IMR-90 (cell line): ENCODE data around the gene MFNG. TPM values are rescaled to one million over a fixed set of nuclear protein-coding genes. Genes with fewer than 3 reads are reported as not detected.

Source experiments
- ATAC-seq: fragments of 200-7000 bp; cut with Tn5 transposase; 2 replicates; pipeline ENCODE4 v1.9.1; 2020; ENCODE audit warnings: low read depth, mild to moderate bottlenecking, moderate library complexity
- BruUV-seq: library from RNA; stranded (reverse); fragments of 400-500 nt; replicated peaks from 2 replicates; lab custom pipeline; 2021; lab: Mats Ljungman, UMichigan
- CTCF ChIA-PET: fragments of 300-600 bp; formaldehyde crosslinking; extraction: SDS; loops from one replicate; lab custom pipeline; 2021; ENCODE audit warnings: antibody characterized with exemption; lab: Yijun Ruan, JAX
- POLR2A ChIA-PET: fragments of 300-600 bp; sonication (Branson Sonifier 250); formaldehyde crosslinking; loops from one replicate; lab custom pipeline; 2022; ENCODE audit warnings: antibody characterized with exemption; ENCODE audit not compliant: unreplicated experiment; lab: Charles Lee
- DNase-seq: peaks from one replicate; pipeline ENCODE4 v3.0.0; 2013
- H2AFZ ChIP-seq: replicated peaks from 2 replicates; pipeline ENCODE3; 2013; ENCODE audit warnings: low read length, mild to moderate bottlenecking; ENCODE audit not compliant: poor library complexity
- H2AK5ac ChIP-seq: 2 replicates; pipeline ENCODE4 v1.6.1; 2013; ENCODE audit warnings: low read depth, low read length, inconsistent platforms
- H2AK9ac ChIP-seq: replicated peaks from 2 replicates; pipeline ENCODE3; 2013; ENCODE audit warnings: mild to moderate bottlenecking, low read depth, low read length, moderate library complexity; ENCODE audit not compliant: poor library complexity
- H2BK120ac ChIP-seq: 2 replicates; pipeline ENCODE4 v1.6.1; 2013; ENCODE audit warnings: low read depth, low read length, inconsistent platforms
- H2BK15ac ChIP-seq: 3 replicates; pipeline ENCODE4 v1.6.1; 2013; ENCODE audit warnings: low read depth, low read length, inconsistent platforms
- H2BK20ac ChIP-seq: 2 replicates; pipeline ENCODE4 v1.6.1; 2013; ENCODE audit warnings: low read depth, mild to moderate bottlenecking, inconsistent platforms, low read length, moderate library complexity
- H2BK5ac ChIP-seq: 2 replicates; pipeline ENCODE4 v1.6.1; 2013; ENCODE audit warnings: mild to moderate bottlenecking, low read depth, low read length, inconsistent platforms; ENCODE audit not compliant: poor library complexity, severe bottlenecking
- H3K14ac ChIP-seq: replicated peaks from 2 replicates; pipeline ENCODE4 v1.6.1; 2013; ENCODE audit warnings: low read depth, low read length, inconsistent platforms
- H3K18ac ChIP-seq: 2 replicates; pipeline ENCODE4 v1.6.1; 2013; ENCODE audit warnings: low read depth, low read length, control low read depth
- H3K23ac ChIP-seq: 2 replicates; pipeline ENCODE4 v1.6.1; 2013; ENCODE audit warnings: low read depth, low read length, inconsistent platforms
- H3K27ac ChIP-seq: 2 replicates; pipeline ENCODE4 v1.5.1; 2013; ENCODE audit warnings: mild to moderate bottlenecking, control low read depth, low read length; ENCODE audit not compliant: insufficient read depth
- H3K27me3 ChIP-seq: 2 replicates; pipeline ENCODE4 v1.6.1; 2013; ENCODE audit warnings: low read length; ENCODE audit not compliant: control insufficient read depth, insufficient read depth
- H3K36me3 ChIP-seq: 2 replicates; pipeline ENCODE4 v1.6.1; 2013; ENCODE audit warnings: low read length, mixed read lengths; ENCODE audit not compliant: control insufficient read depth, insufficient read depth
- H3K4ac ChIP-seq: 2 replicates; pipeline ENCODE4 v1.6.1; 2013; ENCODE audit warnings: low read depth, low read length, inconsistent platforms
- H3K4me1 ChIP-seq: 2 replicates; pipeline ENCODE4 v1.6.1; 2013; ENCODE audit warnings: low read length, mixed read lengths; ENCODE audit not compliant: control insufficient read depth, insufficient read depth
- H3K4me2 ChIP-seq: 2 replicates; pipeline ENCODE4 v1.6.1; 2013; ENCODE audit warnings: low read depth, mild to moderate bottlenecking, control low read depth, low read length, moderate library complexity
- H3K4me3 ChIP-seq: 2 replicates; pipeline ENCODE4 v1.5.1; 2013; ENCODE audit warnings: low read depth, mild to moderate bottlenecking, control low read depth, low read length, moderate library complexity; ENCODE audit not compliant: insufficient read depth
- H3K56ac ChIP-seq: 2 replicates; pipeline ENCODE4 v1.6.1; 2013; ENCODE audit warnings: low read length, inconsistent platforms; ENCODE audit not compliant: insufficient read depth; ENCODE audit errors: extremely low read depth
- H3K79me1 ChIP-seq, 2 experiments: 2 replicates each; pipeline ENCODE4 v1.6.1; 2013; ENCODE audit warnings: low read length in 2 of 2, inconsistent platforms in 1 of 2, low read depth in 1 of 2
- H3K9ac ChIP-seq: 2 replicates; pipeline ENCODE4 v1.6.1; 2013; ENCODE audit warnings: low read depth, low read length, control low read depth
- H3K9me1 ChIP-seq: 2 replicates; pipeline ENCODE4 v1.6.1; 2013; ENCODE audit warnings: low read length, inconsistent platforms; ENCODE audit not compliant: insufficient read depth
- H3K9me3 ChIP-seq: 2 replicates; pipeline ENCODE4 v1.6.1; 2013; ENCODE audit warnings: low read length; ENCODE audit not compliant: control insufficient read depth, insufficient read depth
- H4K20me1 ChIP-seq: 2 replicates; pipeline ENCODE4 v1.6.1; 2013; ENCODE audit warnings: low read length, inconsistent platforms; ENCODE audit not compliant: insufficient read depth
- H4K5ac ChIP-seq: 2 replicates; pipeline ENCODE4 v1.6.1; 2013; ENCODE audit warnings: mild to moderate bottlenecking, low read depth, low read length, control low read depth
- H4K8ac ChIP-seq, 2 experiments: 2 replicates each; pipeline ENCODE4 v1.6.1; 2013; ENCODE audit warnings: low read depth in 2 of 2, low read length in 2 of 2, control low read depth in 1 of 2, inconsistent platforms in 1 of 2
- H4K91ac ChIP-seq: 2 replicates; pipeline ENCODE4 v1.6.1; 2013; ENCODE audit warnings: low read depth, low read length, inconsistent platforms; ENCODE audit not compliant: insufficient read depth
- BHLHE40 ChIP-seq: fragments of 150-350 bp; IDR thresholded peaks from 2 replicates; pipeline ENCODE4 v1.6.1; 2016; ENCODE audit warnings: mild to moderate bottlenecking, low read depth, low read length
- MAZ ChIP-seq: IDR thresholded peaks from 2 replicates; pipeline ENCODE4 v1.6.1; 2012; ENCODE audit warnings: low read depth, mild to moderate bottlenecking, low read length, improper control_type of control experiment, moderate library complexity, borderline replicate concordance
- WGBS, 2 experiments: methylation state at CpG; one replicate each; pipeline versions ENCODE4 v1.1.5 to v1.1.7; 2013; ENCODE audit warnings: missing lambda C conversion rate in 2 of 2; ENCODE audit not compliant: insufficient read length in 1 of 2; ENCODE audit errors: extremely low coverage in 2 of 2; 5-methylcytosine and 5-hydroxymethylcytosine counted together
- dilution Hi-C: fragments of 300-500 bp; cut with HindIII; formaldehyde crosslinking; loops from one replicate; pipeline ENCODE4 v1.14.3; 2018; ENCODE audit warnings: low sequenced_read_pairs; ENCODE audit not compliant: unreplicated experiment
- in situ Hi-C: fragments of 300-500 bp; cut with MboI; formaldehyde crosslinking; loops from 3 replicates; pipeline ENCODE4 v1.14.3; 2019; ENCODE audit warnings: low sequenced_read_pairs, inconsistent platforms, mixed read lengths
- intact Hi-C: fragments of 100-400 bp; cut with micrococcal nuclease; formaldehyde crosslinking; loops from 2 replicates; pipeline ENCODE4 v1.10.0; 2022
- polyA plus RNA-seq, 3 experiments: library from polyadenylated mRNA; depleted of rRNA; stranded (reverse); fragments of >200 nt; gene quantifications; 2 replicates each; pipeline ENCODE4 v1.2.3, GENCODE V29; 2012; ENCODE audit warnings: low replicate concordance in 1 of 3
- total RNA-seq: library from RNA; depleted of rRNA; stranded (reverse); fragments of >200 nt; gene quantifications from 2 replicates; pipeline ENCODE4 v1.2.3, GENCODE V29; 2012

The MFNG gene
- total and polyA plus RNA-seq, 2 of the 4 experiments (the other 2 are of a cell fraction): 0.15 TPM; not detected in 1

DNA sequence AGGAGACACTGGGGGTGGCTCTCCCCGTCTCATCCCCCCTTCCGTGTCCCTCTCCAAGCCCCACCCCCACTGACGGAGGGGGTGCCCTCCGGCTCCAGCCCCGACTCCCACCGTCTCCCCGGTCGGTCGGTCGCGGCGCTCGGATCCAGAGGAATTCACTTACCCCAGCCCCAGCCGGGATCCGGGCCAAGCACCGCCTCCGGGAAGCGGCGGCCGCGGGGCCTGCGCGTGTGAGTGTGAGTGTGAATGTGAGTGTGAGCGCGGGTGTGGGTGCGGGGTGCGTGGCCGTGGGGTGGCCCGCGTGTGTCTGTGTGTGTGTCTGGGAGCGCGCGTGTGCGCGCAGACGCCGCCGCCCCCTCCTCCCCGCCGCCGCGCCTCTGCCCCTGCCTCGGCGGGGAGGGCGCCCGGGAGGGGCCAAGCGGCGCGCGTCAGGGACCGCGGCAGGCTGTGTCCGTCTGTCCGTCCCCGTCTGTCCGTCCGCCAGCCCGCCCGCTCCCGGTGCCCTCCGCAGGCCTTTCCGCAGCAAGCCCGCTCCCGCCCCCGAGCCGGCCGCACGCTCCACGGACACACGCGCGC lies 59.0 kb downstream of the MFNG start, which contains the start of gene ELFN2:
TSS of gene ELFN2 (minus strand) at position 345 of the 576 bp plus-strand sequence. CDS start 51,945 bp downstream, outside the sequence.
- peak within 1 kb of the TSS; percentile 45; the same call in 1 of the 2 replicates for H4K91ac ChIP-seq
- peak within 1 kb of the TSS; percentile 59; the same call in 1 of the 2 replicates for H3K27ac ChIP-seq
- peak within 1 kb of the TSS; percentile 87 for H2AK9ac ChIP-seq
- H4K8ac ChIP-seq: peak within 1 kb of the TSS; percentile 47 to 57; a peak in 2 of 4 replicates
- peak; percentile 48 for ATAC-seq
- H3K14ac ChIP-seq: peak within 1 kb of the TSS; percentile 72; the same call in 1 of the 2 replicates
- H3K9me3 ChIP-seq: no peaks in the 10 kb centered on the region
- peak; percentile 80 for TF ChIP-seq MAZ
- no peak for TF ChIP-seq BHLHE40
- H2AK5ac ChIP-seq: peak within 1 kb of the TSS; percentile 90
- peak within 1 kb of the TSS; percentile 88 for H3K4me3 ChIP-seq
- peaks cover 6% of the 10 kb centered on the region; the same call in 1 of the 2 replicates for H4K20me1 ChIP-seq
- H4K5ac ChIP-seq: peak within 1 kb of the TSS; percentile 44
- H3K18ac ChIP-seq: peak within 1 kb of the TSS; percentile 45
- H2AFZ ChIP-seq: peak within 1 kb of the TSS; percentile 91
- dilution Hi-C loops: no loop called here
- H3K27me3 ChIP-seq: no peaks in the 10 kb centered on the region
- peak within 1 kb of the TSS; percentile 76 for H3K9ac ChIP-seq
- peak within 1 kb of the TSS; percentile 5; the same call in 1 of the 3 replicates for H2BK15ac ChIP-seq
- intact Hi-C loops: no loop called here
- H3K79me1 ChIP-seq: peaks cover 3 to 20% of the 10 kb centered on the region in 2 experiments; a peak in 1 of 4 replicates
- peaks cover 18% of the 10 kb centered on the region for H3K4me1 ChIP-seq
- CTCF ChIA-PET: interaction anchor here (1.5 kb wide), 1 partner anchor 22 kb away, joined by 4 read pairs; no protein-coding TSS in a partner anchor
- peak within 1 kb of the TSS; percentile 78 for H3K4me2 ChIP-seq
- peak within 1 kb of the TSS; percentile 67 for H3K56ac ChIP-seq
- peaks cover 22% of the 10 kb centered on the region for H3K9me1 ChIP-seq
- H3K36me3 ChIP-seq: no peaks in the 10 kb centered on the region
- 2% methylated on average over 18 of the region's 72 CpGs; no CpG with 5 or more reads in 1 of the 2 experiments for WGBS, 2 experiments
- peak within 1 kb of the TSS; percentile 29 for H2BK5ac ChIP-seq
- peak; percentile 10 for DNase-seq
- in situ Hi-C loops: no loop called here
- no TSS peak for BruUV-seq
- 0 out of 2 replicates have a peak within 1 kb of the TSS, but pooled peaks have one; percentile 9 for H2BK20ac ChIP-seq
- POLR2A ChIA-PET: no interaction called here
- peak within 1 kb of the TSS; percentile 79 for H3K4ac ChIP-seq
- H2BK120ac ChIP-seq: peak within 1 kb of the TSS; percentile 41
- peak within 1 kb of the TSS; percentile 62 for H3K23ac ChIP-seq
